ENCODE measurements around the gene HSPA4. TPM values are rescaled to one million over a fixed set of nuclear protein-coding genes. Genes with fewer than 3 reads are reported as not detected.

Gene HSPA4
- total RNA-seq, 4 donors from 2014 or later: 38.0 to 50.2 (median 47.3) TPM

- TF ChIP-seq POLR2A (IDR thresholded peaks at IDR 0.05) (no peak), POLR2AphosphoS5 (IDR thresholded peaks at IDR 0.05) (no peak), EP300 (IDR thresholded peaks at IDR 0.05) (no peak), CTCF (IDR thresholded peaks at IDR 0.05) (no peak)
- 90% methylated on average over 7 of the region's 7 CpGs for WGBS
- Histone ChIP-seq H3K4me3 (no peak overlapping the region), H3K27ac (no peak overlapping the region), H3K27me3 (no peaks in the 10 kb centered on the region), H3K4me1 (no peaks in the 10 kb centered on the region), H3K36me3 (no peaks in the 10 kb centered on the region), H3K9me3 (no peaks in the 10 kb centered on the region)
- DNase-seq (ENCODE audit: low spot score in 2 of 2): no peak
Measured at GRCh38 chr5:133147815-133148567, 96.2 kb downstream of the HSPA4 start.

- DNase-seq (ENCODE audit: low spot score in 2 of 2): no peak
- Histone ChIP-seq H3K27me3 (no peaks in the 10 kb centered on the region), H3K36me3 (no peaks in the 10 kb centered on the region), H3K9me3 (no peaks in the 10 kb centered on the region), H3K4me3 (no peak overlapping the region), H3K4me1 (no peaks in the 10 kb centered on the region), H3K27ac (no peak overlapping the region)
- WGBS: 96% methylated on average over 4 of the region's 4 CpGs
- no peak for TF ChIP-seq POLR2AphosphoS5 (IDR thresholded peaks at IDR 0.05)
- no peak for TF ChIP-seq EP300 (IDR thresholded peaks at IDR 0.05)
- TF ChIP-seq POLR2A (IDR thresholded peaks at IDR 0.05): no peak
- no peak for TF ChIP-seq CTCF (IDR thresholded peaks at IDR 0.05)
Measured at GRCh38 chr5:133149345-133149744, 97.5 kb downstream of the HSPA4 start.

- no peaks in the 10 kb centered on the region for H3K36me3 ChIP-seq
- no peak for TF ChIP-seq EP300 (IDR thresholded peaks at IDR 0.05)
- TF ChIP-seq CTCF (IDR thresholded peaks at IDR 0.05): no peak
- no peak for TF ChIP-seq POLR2A (IDR thresholded peaks at IDR 0.05)
- TF ChIP-seq POLR2AphosphoS5 (IDR thresholded peaks at IDR 0.05): no peak
- H3K27ac ChIP-seq: no peak overlapping the region
- no peaks in the 10 kb centered on the region for H3K27me3 ChIP-seq
- H3K9me3 ChIP-seq: no peaks in the 10 kb centered on the region
- no peak for DNase-seq (ENCODE audit: low spot score in 2 of 2)
- H3K4me3 ChIP-seq: no peak overlapping the region
- no peaks in the 10 kb centered on the region for H3K4me1 ChIP-seq
- WGBS: 97% methylated on average over 6 of the region's 6 CpGs
Measured at GRCh38 chr5:133150909-133151544, 99.2 kb downstream of the HSPA4 start.

- Histone ChIP-seq H3K27me3 (no peaks in the 10 kb centered on the region), H3K36me3 (no peaks in the 10 kb centered on the region), H3K4me3 (no peak overlapping the region), H3K27ac (no peak overlapping the region), H3K9me3 (no peaks in the 10 kb centered on the region), H3K4me1 (no peaks in the 10 kb centered on the region)
- DNase-seq (ENCODE audit: low spot score in 2 of 2): no peak
- TF ChIP-seq POLR2A (IDR thresholded peaks at IDR 0.05) (no peak), EP300 (IDR thresholded peaks at IDR 0.05) (no peak), POLR2AphosphoS5 (IDR thresholded peaks at IDR 0.05) (no peak), CTCF (IDR thresholded peaks at IDR 0.05) (no peak)
- WGBS: 95% methylated on average over 12 of the region's 12 CpGs
Measured at GRCh38 chr5:133154274-133155075, 102.7 kb downstream of the HSPA4 start.

All from suprapubic skin (tissue), 4 donors.